PC-9 (cell line): ENCODE results near the gene ADAT1. TPM values are rescaled to one million over a fixed set of nuclear protein-coding genes. Genes with fewer than 3 reads are reported as not detected.

Experiments
- BruUV-seq: library from RNA; stranded (reverse); fragments of 400-500 nt; replicated peaks from 2 replicates; lab custom pipeline; 2021; lab: Mats Ljungman, UMichigan
- CTCF ChIA-PET: fragments of 300-600 bp; sonication (Branson Sonifier 250); formaldehyde crosslinking; loops from one replicate; lab custom pipeline; 2022; ENCODE audit warnings: antibody characterized with exemption; lab: Charles Lee
- POLR2A ChIA-PET: fragments of 300-600 bp; sonication (Branson Sonifier 250); formaldehyde crosslinking; loops from one replicate; lab custom pipeline; 2022; ENCODE audit warnings: antibody characterized with exemption; ENCODE audit not compliant: unreplicated experiment; lab: Charles Lee
- DNase-seq, 2 experiments: peaks; one replicate each; pipeline versions ENCODE4 v3.0.0 to v3.0.0-alpha.2; 2015 to 2022; ENCODE audit warnings: mixed read lengths in 1 of 2
- H2AFZ ChIP-seq: fragments of 200-600 bp; sonication (generic); 2 replicates; pipeline ENCODE4 v1.8.1; 2017; ENCODE audit warnings: antibody characterized with exemption
- H3F3A ChIP-seq: fragments of 200-600 bp; sonication (generic); 2 replicates; pipeline ENCODE4 v1.8.1; 2017; ENCODE audit warnings: antibody characterized with exemption, mild to moderate bottlenecking, low read depth; ENCODE audit not compliant: insufficient read depth
- H3K27ac ChIP-seq: fragments of 200-600 bp; sonication (generic); 2 replicates; pipeline ENCODE4 v1.6.1; 2016; ENCODE audit warnings: mixed run types
- H3K27me3 ChIP-seq: fragments of 200-600 bp; sonication (generic); 2 replicates; pipeline ENCODE4 v1.6.1; 2016; ENCODE audit warnings: low read depth, mixed run types; ENCODE audit not compliant: insufficient read depth
- H3K36me3 ChIP-seq: fragments of 200-600 bp; sonication (generic); 2 replicates; pipeline ENCODE4 v1.6.1; 2016; ENCODE audit warnings: low read depth, mixed run types
- H3K4me1 ChIP-seq: fragments of 200-600 bp; sonication (generic); replicated peaks from 2 replicates; pipeline ENCODE4 v1.6.1; 2016; ENCODE audit warnings: mixed run types; ENCODE audit not compliant: insufficient read depth
- H3K4me2 ChIP-seq: fragments of 200-600 bp; sonication (generic); 2 replicates; pipeline ENCODE4 v1.6.1; 2017; ENCODE audit warnings: mixed run types
- H3K4me3 ChIP-seq: fragments of 200-600 bp; sonication (generic); 2 replicates; pipeline ENCODE4 v1.6.1; 2016; ENCODE audit warnings: mixed run types
- H3K79me2 ChIP-seq: fragments of 200-600 bp; sonication (generic); 2 replicates; pipeline ENCODE4 v1.6.1; 2017; ENCODE audit warnings: low read depth, mixed run types
- H3K9me2 ChIP-seq: fragments of 200-600 bp; sonication (generic); 2 replicates; pipeline ENCODE4 v1.8.1; 2017; ENCODE audit warnings: mild to moderate bottlenecking; ENCODE audit not compliant: insufficient read depth
- H3K9me3 ChIP-seq: fragments of 200-600 bp; sonication (generic); 2 replicates; pipeline ENCODE4 v1.8.1; 2016; ENCODE audit warnings: low read depth; ENCODE audit not compliant: insufficient read depth
- H4K20me1 ChIP-seq: fragments of 200-600 bp; sonication (generic); 2 replicates; pipeline ENCODE4 v1.8.1; 2017; ENCODE audit not compliant: insufficient read depth
- CTCF ChIP-seq: fragments of 200-600 bp; sonication (generic); conservative IDR thresholded peaks from 2 replicates; pipeline ENCODE4 v1.6.1; 2017; ENCODE audit warnings: mixed run types, antibody characterized with exemption, mild to moderate bottlenecking, moderate library complexity
- EZH2 ChIP-seq: fragments of 200-600 bp; sonication (generic); IDR thresholded peaks from 2 replicates; pipeline ENCODE4 v1.8.0; 2017; ENCODE audit warnings: antibody characterized with exemption, low read depth
- intact Hi-C: fragments of 100-400 bp; cut with micrococcal nuclease; formaldehyde crosslinking; loops from one replicate; pipeline ENCODE4 v1.10.0; 2022; ENCODE audit not compliant: unreplicated experiment
- total RNA-seq: library from RNA; stranded (reverse); gene quantifications from 2 replicates; pipeline ENCODE4 v1.2.3, GENCODE V29; 2021

Gene ADAT1
- total RNA-seq, 1 experiment from 2014 or later: 66.4 TPM

- Histone ChIP-seq H2AFZ (no peak overlapping the region), H3K36me3 (0 out of 2 replicates have a peak, but pooled peaks cover 8% of the 10 kb centered on the region), H3K27me3 (no peaks in the 10 kb centered on the region), H3K79me2 (no peaks in the 10 kb centered on the region), H3K9me2 (no peaks in the 10 kb centered on the region), H3F3A (peaks cover 4% of the 10 kb centered on the region; the same call in 1 of the 2 replicates), H3K27ac (no peak overlapping the region), H4K20me1 (no peaks in the 10 kb centered on the region), H3K4me1 (no peaks in the 10 kb centered on the region), H3K4me3 (no peak overlapping the region), H3K4me2 (no peak overlapping the region), H3K9me3 (no peaks in the 10 kb centered on the region)
- no peak for TF ChIP-seq EZH2
- TF ChIP-seq CTCF: no peak
- no TSS peak for BruUV-seq
- POLR2A ChIA-PET: interaction anchor here (0.5 kb wide), 1 partner anchor 49 kb away, joined by 3 read pairs; no protein-coding TSS in a partner anchor
- intact Hi-C loops: no loop called here
- DNase-seq: no peak
- CTCF ChIA-PET: no interaction called here
Measured at GRCh38 chr16:75584108-75584507, 39.0 kb downstream of the ADAT1 start.

GRCh38 chr16:75579281-75579834 is 43.7 kb downstream of the ADAT1 start:
- no peaks in the 10 kb centered on the region for H3K79me2 ChIP-seq
- H3K4me2 ChIP-seq: no peak overlapping the region
- H3K4me1 ChIP-seq: no peaks in the 10 kb centered on the region
- H3K36me3 ChIP-seq: peaks cover 24% of the 10 kb centered on the region
- H3K4me3 ChIP-seq: no peak overlapping the region
- intact Hi-C loops: no loop called here
- peaks cover 11% of the 10 kb centered on the region; the same call in 1 of the 2 replicates for H4K20me1 ChIP-seq
- POLR2A ChIA-PET: interaction anchor here (0.5 to 0.7 kb wide), 2 partner anchors 21 to 64 kb away, joined by 3 to 13 read pairs; no protein-coding TSS in a partner anchor
- H3K27me3 ChIP-seq: no peaks in the 10 kb centered on the region
- no peaks in the 10 kb centered on the region for H3K9me2 ChIP-seq
- no peak overlapping the region for H2AFZ ChIP-seq
- peaks cover 9% of the 10 kb centered on the region; the same call in 1 of the 2 replicates for H3F3A ChIP-seq
- H3K9me3 ChIP-seq: no peaks in the 10 kb centered on the region
- TF ChIP-seq EZH2: no peak
- no peak for TF ChIP-seq CTCF
- DNase-seq: no peak
- CTCF ChIA-PET: no interaction called here
- no TSS peak for BruUV-seq
- H3K27ac ChIP-seq: no peak overlapping the region

- peaks cover 24% of the 10 kb centered on the region for H3K36me3 ChIP-seq
- H3K9me3 ChIP-seq: no peaks in the 10 kb centered on the region
- H2AFZ ChIP-seq: no peak overlapping the region
- no peak for TF ChIP-seq CTCF
- TF ChIP-seq EZH2: no peak
- peaks cover 11% of the 10 kb centered on the region; the same call in 1 of the 2 replicates for H4K20me1 ChIP-seq
- H3F3A ChIP-seq: peaks cover 9% of the 10 kb centered on the region; the same call in 1 of the 2 replicates
- no peaks in the 10 kb centered on the region for H3K9me2 ChIP-seq
- ChIA-PET CTCF (no interaction called here), POLR2A (interaction anchor here (0.5 to 0.7 kb wide), 2 partner anchors 21 to 63 kb away, joined by 3 to 13 read pairs; no protein-coding TSS in a partner anchor)
- no peak overlapping the region for H3K4me2 ChIP-seq
- no peak overlapping the region for H3K27ac ChIP-seq
- no peak for DNase-seq
- H3K79me2 ChIP-seq: no peaks in the 10 kb centered on the region
- no TSS peak for BruUV-seq
- H3K4me3 ChIP-seq: no peak overlapping the region
- intact Hi-C loops: no loop called here
- H3K4me1 ChIP-seq: no peaks in the 10 kb centered on the region
- no peaks in the 10 kb centered on the region for H3K27me3 ChIP-seq
Measured at GRCh38 chr16:75578725-75579124, 44.4 kb downstream of the ADAT1 start.
